Neuronal stem cell (in vitro differentiated cells): ENCODE data around the gene TTC4.

Experiments
- DNase-seq: peaks from one replicate; pipeline ENCODE4 v3.0.0-alpha.2; 2013; ENCODE audit warnings: low spot score
- H2AFZ ChIP-seq: one replicate; pipeline ENCODE4 v1.6.1; 2013; ENCODE audit warnings: mild to moderate bottlenecking, low read length, inconsistent platforms
- H2AK5ac ChIP-seq: 2 replicates; pipeline ENCODE4 v1.6.1; 2013; ENCODE audit warnings: low read depth, mild to moderate bottlenecking, inconsistent platforms, low read length, moderate library complexity, mixed read lengths
- H2BK120ac ChIP-seq: 2 replicates; pipeline ENCODE4 v1.6.1; 2013; ENCODE audit warnings: low read depth, mild to moderate bottlenecking, inconsistent platforms, low read length, moderate library complexity, mixed read lengths
- H2BK12ac ChIP-seq: one replicate; pipeline ENCODE4 v1.6.1; 2013; ENCODE audit warnings: low read length, inconsistent platforms
- H2BK15ac ChIP-seq: 2 replicates; pipeline ENCODE4 v1.6.1; 2013; ENCODE audit warnings: mild to moderate bottlenecking, low read length, inconsistent platforms, mixed read lengths
- H2BK5ac ChIP-seq: one replicate; pipeline ENCODE4 v1.6.1; 2013; ENCODE audit warnings: inconsistent platforms, mild to moderate bottlenecking, low read length, moderate library complexity
- H3K14ac ChIP-seq: one replicate; pipeline ENCODE4 v1.6.1; 2013; ENCODE audit warnings: low read length, inconsistent platforms
- H3K18ac ChIP-seq: 2 replicates; pipeline ENCODE4 v1.6.1; 2013; ENCODE audit warnings: low read length, inconsistent platforms
- H3K23ac ChIP-seq: 2 replicates; pipeline ENCODE4 v1.6.1; 2013; ENCODE audit warnings: low read depth, mild to moderate bottlenecking, mixed read lengths, low read length, inconsistent platforms; ENCODE audit not compliant: poor library complexity
- H3K27ac ChIP-seq: replicated peaks from 3 replicates; pipeline ENCODE4 v1.5.1; 2013; ENCODE audit warnings: low read length, inconsistent platforms
- H3K27me3 ChIP-seq, 3 experiments: 2 replicates each; pipeline ENCODE4 v1.6.1; 2013; ENCODE audit warnings: low read length in 3 of 3, mild to moderate bottlenecking in 2 of 3, inconsistent platforms in 1 of 3, low read depth in 1 of 3, mixed read lengths in 1 of 3, moderate library complexity in 1 of 3; ENCODE audit not compliant: control insufficient read depth in 3 of 3, insufficient read depth in 3 of 3
- H3K36me3 ChIP-seq, 2 donors: replicated peaks in 1 of 2; 2 replicates each; pipeline ENCODE4 v1.6.1; 2013; ENCODE audit warnings: low read length in 2 of 2; ENCODE audit not compliant: control insufficient read depth in 2 of 2, insufficient read depth in 2 of 2
- H3K4ac ChIP-seq: 2 replicates; pipeline ENCODE4 v1.6.1; 2013; ENCODE audit warnings: inconsistent platforms, mild to moderate bottlenecking, low read length, moderate library complexity
- H3K4me1 ChIP-seq, 2 donors: 1 replicate in 1 of 2; 2 replicates in 1 of 2; pipeline ENCODE4 v1.6.1; 2013; ENCODE audit warnings: low read length in 2 of 2, low read depth in 1 of 2; ENCODE audit not compliant: control insufficient read depth in 2 of 2, insufficient read depth in 1 of 2
- H3K4me2 ChIP-seq: one replicate; pipeline ENCODE4 v1.6.1; 2013; ENCODE audit warnings: mild to moderate bottlenecking, low read length, inconsistent platforms; ENCODE audit not compliant: insufficient read depth, poor library complexity, severe bottlenecking
- H3K4me3 ChIP-seq, 2 donors: 2 replicates each; pipeline ENCODE4 v1.5.1; 2013; ENCODE audit warnings: low read length in 2 of 2, mild to moderate bottlenecking in 2 of 2, inconsistent platforms in 1 of 2, moderate library complexity in 1 of 2
- H3K79me1 ChIP-seq: one replicate; pipeline ENCODE4 v1.6.1; 2013; ENCODE audit warnings: low read depth, mild to moderate bottlenecking, inconsistent platforms, low read length, moderate library complexity
- H3K9ac ChIP-seq: one replicate; pipeline ENCODE4 v1.6.1; 2013; ENCODE audit warnings: mild to moderate bottlenecking, low read depth, low read length, inconsistent platforms; ENCODE audit not compliant: poor library complexity
- H3K9me3 ChIP-seq, 2 donors: replicated peaks in 1 of 2; 2 replicates each; pipeline versions ENCODE3 to v1.6.1; 2013; ENCODE audit warnings: low read length in 2 of 2, mild to moderate bottlenecking in 2 of 2, inconsistent platforms in 1 of 2, low read depth in 1 of 2, mixed read lengths in 1 of 2, moderate library complexity in 1 of 2; ENCODE audit not compliant: control insufficient read depth in 2 of 2, insufficient read depth in 1 of 2
- H4K8ac ChIP-seq: one replicate; pipeline ENCODE4 v1.6.1; 2013; ENCODE audit warnings: low read depth, mild to moderate bottlenecking, inconsistent platforms, low read length, moderate library complexity
- H4K91ac ChIP-seq: one replicate; pipeline ENCODE4 v1.6.1; 2013; ENCODE audit warnings: low read length, low read depth, mild to moderate bottlenecking, inconsistent platforms; ENCODE audit not compliant: poor library complexity
- WGBS, 2 donors: extraction: QIAGEN DNeasy Blood & Tissue Kit; methylation state at CpG; one replicate each; pipeline ENCODE4 v1.1.7; 2013; ENCODE audit warnings: missing lambda C conversion rate in 2 of 2, mixed read lengths in 1 of 2; ENCODE audit not compliant: insufficient read length in 2 of 2, insufficient replicate concordance in 1 of 2; ENCODE audit errors: extremely low coverage in 2 of 2; 5-methylcytosine and 5-hydroxymethylcytosine counted together

Gene TTC4

DNA sequence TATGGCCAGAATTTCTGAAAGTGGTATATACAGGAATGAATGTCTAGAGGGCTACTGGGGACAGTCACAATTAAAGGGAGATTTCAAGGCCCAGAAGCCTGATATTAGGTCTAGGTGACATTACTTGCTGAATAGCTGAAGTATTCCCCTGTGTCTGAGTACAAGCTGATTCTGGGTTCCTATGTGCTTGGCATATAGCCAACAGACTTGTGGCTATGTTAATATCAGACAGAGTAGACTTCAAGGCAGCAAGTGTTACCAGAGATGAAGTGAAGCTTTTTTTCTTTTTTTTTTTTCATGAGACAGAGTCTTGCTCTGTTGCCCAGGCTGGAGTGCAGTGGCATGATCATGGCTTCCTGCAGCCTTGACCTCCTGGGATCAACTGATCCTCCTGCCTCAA is 8.3 kb downstream of the TTC4 start:
- peaks cover 0 to 5% of the 10 kb centered on the region in 2 donors for H3K9me3 ChIP-seq
- H3K23ac ChIP-seq, result no peak overlapping the region
- H3K9ac ChIP-seq, result no peak overlapping the region
- H2AFZ ChIP-seq, result no peak overlapping the region
- H3K27me3 ChIP-seq, result no peaks in the 10 kb centered on the region
- H3K79me1 ChIP-seq, result no peaks in the 10 kb centered on the region
- no peak overlapping the region for H3K14ac ChIP-seq
- H4K8ac ChIP-seq, result no peak overlapping the region
- H4K91ac ChIP-seq, result no peak overlapping the region
- H2BK15ac ChIP-seq, result no peak overlapping the region
- no peak overlapping the region for H2BK12ac ChIP-seq
- H3K4me3 ChIP-seq, result no peak overlapping the region
- no peaks in the 10 kb centered on the region for H3K4me1 ChIP-seq
- H2AK5ac ChIP-seq, result no peak overlapping the region
- DNase-seq, result no peak
- peaks cover 26 to 100% of the 10 kb centered on the region in 2 donors for H3K36me3 ChIP-seq
- no peak overlapping the region for H3K27ac ChIP-seq
- H3K4ac ChIP-seq, result no peak overlapping the region
- H3K4me2 ChIP-seq, result no peak overlapping the region
- no peak overlapping the region for H2BK120ac ChIP-seq
- no peak overlapping the region for H3K18ac ChIP-seq
- H2BK5ac ChIP-seq, result no peak overlapping the region

DNA sequence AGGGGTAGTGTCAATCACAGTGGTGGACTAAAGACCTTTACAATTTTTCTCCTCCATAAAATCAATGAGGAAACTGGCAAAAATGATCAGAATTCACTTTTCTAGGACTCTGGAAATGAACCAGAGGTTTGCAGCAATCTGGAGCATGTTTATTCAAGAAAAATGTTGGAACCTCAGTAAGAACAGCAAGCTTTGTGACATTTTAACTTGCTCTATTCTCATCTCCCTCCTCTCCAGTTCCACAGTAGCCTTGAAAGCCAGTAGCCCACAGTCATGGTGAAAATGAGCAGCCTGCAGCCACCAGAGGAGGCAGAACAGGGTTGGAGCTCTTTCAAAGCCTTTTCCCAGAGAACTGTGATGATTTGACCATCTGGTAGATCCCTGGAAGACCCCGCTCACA is 9.1 kb downstream of the TTC4 start:
- H2AFZ ChIP-seq, result no peak overlapping the region
- H2BK15ac ChIP-seq, result no peak overlapping the region
- H3K4me2 ChIP-seq, result no peak overlapping the region
- H3K27ac ChIP-seq, result no peak overlapping the region
- no peak overlapping the region for H3K14ac ChIP-seq
- no peak overlapping the region for H3K9ac ChIP-seq
- no peak overlapping the region for H3K18ac ChIP-seq
- WGBS, 2 donors, result no CpG with 5 or more reads among the region's 1 CpG
- no peak overlapping the region for H2AK5ac ChIP-seq
- no peaks in the 10 kb centered on the region for H3K4me1 ChIP-seq
- no peaks in the 10 kb centered on the region for H3K27me3 ChIP-seq
- no peak for DNase-seq
- peaks cover 23 to 99% of the 10 kb centered on the region in 2 donors for H3K36me3 ChIP-seq
- no peaks in the 10 kb centered on the region for H3K79me1 ChIP-seq
- H4K8ac ChIP-seq, result no peak overlapping the region
- no peak overlapping the region for H2BK120ac ChIP-seq
- H2BK12ac ChIP-seq, result no peak overlapping the region
- no peak overlapping the region for H4K91ac ChIP-seq
- no peak overlapping the region for H3K4me3 ChIP-seq
- H3K9me3 ChIP-seq, result peaks cover 0 to 5% of the 10 kb centered on the region in 2 donors
- no peak overlapping the region for H3K4ac ChIP-seq
- H2BK5ac ChIP-seq, result no peak overlapping the region
- no peak overlapping the region for H3K23ac ChIP-seq

DNA sequence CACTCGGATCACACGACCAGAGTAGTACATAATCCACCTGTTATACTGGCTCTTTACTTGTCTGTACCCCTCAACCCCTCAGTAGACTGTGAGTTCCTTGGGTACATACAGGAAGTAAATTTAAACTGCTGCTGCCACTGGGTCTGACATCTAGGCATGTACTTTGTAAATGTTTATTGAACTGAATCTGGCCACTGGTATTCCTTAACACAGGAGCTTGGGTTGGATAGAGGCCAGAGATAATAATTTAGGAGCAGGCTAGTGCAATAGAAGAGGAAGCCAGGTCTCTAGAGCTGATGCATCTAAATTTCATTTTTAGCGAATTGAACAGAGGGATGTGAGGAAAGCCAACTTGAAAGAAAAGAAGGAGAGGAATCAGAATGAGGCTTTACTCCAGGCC is 12.4 kb downstream of the TTC4 start:
- Histone ChIP-seq H2AK5ac (no peak overlapping the region), H2BK120ac (no peak overlapping the region), H3K9me3 (peaks cover 0 to 5% of the 10 kb centered on the region in 2 donors), H2BK15ac (no peak overlapping the region), H3K9ac (no peak overlapping the region), H3K36me3 (peaks cover 30 to 98% of the 10 kb centered on the region in 2 donors), H3K4me2 (no peak overlapping the region), H2BK12ac (no peak overlapping the region), H3K4me3 (no peak overlapping the region), H3K4me1 (no peaks in the 10 kb centered on the region), H3K79me1 (no peaks in the 10 kb centered on the region), H4K91ac (no peak overlapping the region), H3K23ac (no peak overlapping the region), H3K14ac (no peak overlapping the region), H4K8ac (no peak overlapping the region), H2AFZ (no peak overlapping the region), H3K27ac (no peak overlapping the region), H3K27me3 (no peaks in the 10 kb centered on the region), H3K4ac (no peak overlapping the region), H2BK5ac (no peak overlapping the region), H3K18ac (no peak overlapping the region)
- no CpG with 5 or more reads among the region's 3 CpGs for WGBS, 2 donors
- no peak for DNase-seq

DNA sequence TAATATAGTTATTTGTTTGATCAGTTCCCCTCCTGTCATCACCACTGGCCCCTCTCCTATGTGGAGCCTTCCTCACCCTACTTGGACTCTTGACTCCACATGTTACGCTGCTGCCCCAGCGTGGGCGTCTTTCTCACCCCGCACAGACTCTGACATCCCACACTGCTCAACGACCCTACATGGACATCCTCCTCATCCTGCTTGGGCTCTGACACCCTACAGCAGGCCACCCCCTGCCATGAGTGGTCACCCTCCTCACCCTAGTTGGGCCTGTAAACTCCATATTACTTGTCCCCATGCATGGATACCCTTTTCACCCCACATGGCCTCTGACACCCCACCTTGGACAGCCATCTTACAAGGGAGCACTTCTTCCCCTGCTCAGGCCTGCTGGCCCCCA is 21.0 kb downstream of the TTC4 start:
- Histone ChIP-seq H3K79me1 (no peaks in the 10 kb centered on the region), H3K23ac (no peak overlapping the region), H3K9ac (no peak overlapping the region), H3K4me2 (no peak overlapping the region), H3K4ac (no peak overlapping the region), H3K4me1 (no peaks in the 10 kb centered on the region), H2BK5ac (no peak overlapping the region), H2BK120ac (no peak overlapping the region), H3K18ac (no peak overlapping the region), H2AFZ (no peak overlapping the region), H2AK5ac (no peak overlapping the region), H3K14ac (no peak overlapping the region), H4K91ac (no peak overlapping the region), H3K4me3 (no peak overlapping the region), H2BK15ac (no peak overlapping the region), H3K27ac (no peak overlapping the region), H3K36me3 (peaks cover 39 to 93% of the 10 kb centered on the region in 2 donors), H2BK12ac (no peak overlapping the region), H3K27me3 (no peaks in the 10 kb centered on the region), H3K9me3 (no peaks in the 10 kb centered on the region), H4K8ac (no peak overlapping the region)
- no peak for DNase-seq
- WGBS, 2 donors, result no CpG with 5 or more reads among the region's 5 CpGs
